Naive thymus-derived CD4-positive, alpha-beta T cell (primary cell): ENCODE data around the gene BTRC. TPM values are rescaled to one million over a fixed set of nuclear protein-coding genes. Genes with fewer than 3 reads are reported as not detected.

Experiments
- ATAC-seq: fragments of 150-1000 bp; cut with Tn5 transposase; 2 replicates; pipeline ENCODE4 v1.10.0; 2021; ENCODE audit warnings: mild to moderate bottlenecking, moderate library complexity
- CTCF ChIA-PET: fragments of 350-600 bp; sonication (Branson Sonifier 250); formaldehyde crosslinking; loops from one replicate; lab custom pipeline; 2021; ENCODE audit warnings: antibody characterized with exemption; lab: Charles Lee
- POLR2A ChIA-PET: fragments of 350-600 bp; sonication (Branson Sonifier 250); formaldehyde crosslinking; loops from one replicate; lab custom pipeline; 2021; ENCODE audit warnings: antibody characterized with exemption, inconsistent platforms; lab: Charles Lee
- DNase-seq, 9 donors: peaks; one replicate each; pipeline versions ENCODE4 v3.0.0 to v3.0.0-alpha.2; 2020 to 2022; ENCODE audit warnings: mixed read lengths in 1 of 9
- H3K27ac ChIP-seq: one replicate; pipeline ENCODE4 v1.7.0; 2013; ENCODE audit warnings: mild to moderate bottlenecking, low read depth, low read length, moderate library complexity
- H3K27me3 ChIP-seq, 2 donors: one replicate each; pipeline ENCODE4 v1.7.0; 2013; ENCODE audit warnings: low read length in 2 of 2, mild to moderate bottlenecking in 2 of 2, moderate library complexity in 2 of 2; ENCODE audit not compliant: control insufficient read depth in 2 of 2, insufficient read depth in 2 of 2
- H3K36me3 ChIP-seq, 3 experiments: 1 replicate in 2 of 3; 2 replicates in 1 of 3; pipeline ENCODE4 v1.7.0; 2013; ENCODE audit warnings: low read length in 3 of 3, mild to moderate bottlenecking in 3 of 3, moderate library complexity in 1 of 3; ENCODE audit not compliant: insufficient read depth in 3 of 3, control insufficient read depth in 2 of 3
- H3K4me1 ChIP-seq, 2 donors: one replicate each; pipeline ENCODE4 v1.7.0; 2013; ENCODE audit warnings: low read length in 2 of 2, mild to moderate bottlenecking in 2 of 2, moderate library complexity in 1 of 2; ENCODE audit not compliant: control insufficient read depth in 2 of 2, insufficient read depth in 2 of 2
- H3K4me3 ChIP-seq: 2 replicates; pipeline ENCODE4 v1.7.0; 2013; ENCODE audit warnings: mild to moderate bottlenecking, low read length
- H3K9me3 ChIP-seq, 3 experiments: 1 replicate in 2 of 3; 2 replicates in 1 of 3; pipeline ENCODE4 v1.7.0; 2013; ENCODE audit warnings: low read length in 3 of 3; ENCODE audit not compliant: control insufficient read depth in 2 of 3
- H3K27ac Mint-ChIP-seq, 9 donors: one replicate each; pipeline ENCODE4 v1.8.0; 2020 to 2022; ENCODE audit warnings: mixed read lengths in 9 of 9, mild to moderate bottlenecking in 8 of 9, moderate library complexity in 5 of 9, inconsistent platforms in 2 of 9
- H3K27me3 Mint-ChIP-seq, 5 donors: one replicate each; pipeline ENCODE4 v1.8.0; 2021 to 2022; ENCODE audit warnings: mixed read lengths in 5 of 5, mild to moderate bottlenecking in 1 of 5
- H3K36me3 Mint-ChIP-seq, 5 donors: one replicate each; pipeline ENCODE4 v1.8.0; 2020 to 2022; ENCODE audit warnings: mixed read lengths in 5 of 5, mild to moderate bottlenecking in 3 of 5, inconsistent platforms in 1 of 5
- H3K4me1 Mint-ChIP-seq, 7 donors: one replicate each; pipeline ENCODE4 v1.8.0; 2020 to 2022; ENCODE audit warnings: mixed read lengths in 7 of 7, mild to moderate bottlenecking in 3 of 7, inconsistent platforms in 1 of 7
- H3K4me3 Mint-ChIP-seq, 10 donors: one replicate each; pipeline ENCODE4 v1.8.0; 2020 to 2022; ENCODE audit warnings: mild to moderate bottlenecking in 10 of 10, mixed read lengths in 10 of 10, moderate library complexity in 6 of 10, inconsistent platforms in 2 of 10
- H3K9me3 Mint-ChIP-seq, 11 donors: one replicate each; pipeline ENCODE4 v1.8.0; 2020 to 2022; ENCODE audit warnings: mixed read lengths in 11 of 11, mild to moderate bottlenecking in 4 of 11, inconsistent platforms in 1 of 11, moderate library complexity in 1 of 11
- intact Hi-C, 2 donors: fragments of 100-400 bp; cut with micrococcal nuclease; formaldehyde crosslinking; loops; one replicate each; pipeline ENCODE4 v1.15.1; 2023
- polyA plus RNA-seq, 2 donors: library from polyadenylated mRNA; unstranded; fragments of 300-500 nt; fragmentation: Illumina TruSeq; gene quantifications; one replicate each; pipeline ENCODE4 v1.2.3, GENCODE V29; 2021
- total RNA-seq, 6 experiments: library from RNA in 5 of 6; stranded (reverse) in 5 of 6; gene quantifications; 1 replicate in 5 of 6; 2 replicates in 1 of 6; pipeline ENCODE4 v1.2.3 and lab custom pipeline; 2021 to 2026

BTRC gene
- total and polyA plus RNA-seq, 7 experiments from 2014 or later, result 12.8 to 26.1 (median 16.8) TPM

DNA sequence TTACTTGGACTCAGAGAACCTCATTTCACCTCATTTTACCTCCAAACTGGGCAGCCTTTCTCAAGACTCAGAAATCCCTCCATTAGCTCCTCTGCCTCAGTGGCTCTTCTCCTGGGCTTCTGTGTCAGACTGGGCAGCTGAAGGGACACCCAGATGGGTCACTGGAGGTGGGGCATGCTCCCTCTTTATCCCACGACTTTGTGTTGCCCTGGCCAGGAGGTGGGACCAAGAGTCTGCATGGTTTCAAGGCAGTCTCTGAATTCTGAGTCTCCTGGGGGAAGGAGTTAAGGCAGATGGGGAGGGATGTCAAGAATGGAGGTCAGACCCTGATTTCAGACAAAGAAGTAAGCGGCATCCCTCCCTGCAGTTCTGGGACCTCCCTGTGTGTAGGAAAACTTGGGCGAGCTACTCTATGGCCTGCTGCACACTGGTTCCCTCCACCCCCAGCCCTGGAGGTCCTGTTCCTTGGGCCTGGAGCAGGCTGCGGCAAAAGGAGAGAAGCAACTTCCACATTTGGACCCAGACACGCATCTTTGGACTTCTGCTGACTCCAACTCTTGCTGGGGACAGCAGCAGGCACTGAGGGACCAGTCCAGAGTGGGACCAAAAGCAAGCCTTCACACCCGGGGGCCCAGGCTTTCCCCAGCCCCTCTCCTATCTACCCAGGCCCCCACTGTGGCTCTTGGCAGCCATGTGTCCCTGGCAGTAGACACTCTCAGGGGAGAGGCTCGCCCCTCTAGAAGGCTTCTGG is 223.3 kb downstream of the BTRC start:
- peaks cover 0 to 2% (median 0%) of the 10 kb centered on the region in 11 donors for H3K9me3 Mint-ChIP-seq
- no peak for ATAC-seq
- no peak overlapping the region for H3K4me3 Mint-ChIP-seq
- H3K36me3 ChIP-seq, result peaks cover 0 to 56% (median 0%) of the 10 kb centered on the region in 3 experiments
- intact Hi-C loops, result no loop called here
- H3K27me3 Mint-ChIP-seq, result no peaks in the 10 kb centered on the region
- no peaks in the 10 kb centered on the region for H3K9me3 ChIP-seq
- CTCF ChIA-PET, result interaction anchor here (0.6 to 0.7 kb wide), 2 partner anchors 38 to 296 kb away, joined by 3 read pairs; no protein-coding TSS in a partner anchor
- no peak overlapping the region for H3K4me3 ChIP-seq
- POLR2A ChIA-PET, result interaction anchor here (1.0 kb wide), 1 partner anchor 11 kb away, joined by 3 read pairs; the partner anchor contains the start of genes DPCD and POLL
- no peak overlapping the region for H3K27ac ChIP-seq
- H3K4me1 Mint-ChIP-seq, result peaks cover 0 to 4% (median 0%) of the 10 kb centered on the region in 7 donors
- no peak overlapping the region for H3K27ac Mint-ChIP-seq
- H3K27me3 ChIP-seq, result no peaks in the 10 kb centered on the region
- H3K4me1 ChIP-seq, result no peaks in the 10 kb centered on the region
- H3K36me3 Mint-ChIP-seq, result peaks cover 0 to 13% (median 2%) of the 10 kb centered on the region in 5 donors
- no peak for DNase-seq

DNA sequence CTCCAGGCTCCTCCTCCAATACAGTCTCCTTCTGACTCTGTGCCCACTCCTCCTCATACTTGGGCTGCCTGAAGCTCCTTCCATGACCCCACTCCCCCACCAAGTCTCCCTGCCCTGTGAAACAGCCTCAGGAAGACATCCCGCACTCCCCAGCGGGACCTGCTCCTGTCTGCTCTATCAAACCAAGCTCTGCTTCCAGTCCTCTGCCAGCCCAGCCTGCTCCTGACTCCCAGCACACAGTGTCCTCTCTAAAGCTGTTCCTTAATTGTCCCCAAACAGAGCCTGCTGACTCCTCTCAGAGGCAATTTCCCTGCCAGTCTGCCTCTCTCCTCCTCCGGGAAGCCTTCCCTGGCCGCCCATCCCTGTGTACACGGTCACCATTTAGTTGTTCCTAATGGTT is 224.2 kb downstream of the BTRC start:
- H3K27ac Mint-ChIP-seq, result peak overlapping the region in 3 of 9 donors; percentile 18 to 43 (median 38)
- peaks cover 0 to 4% (median 0%) of the 10 kb centered on the region in 7 donors for H3K4me1 Mint-ChIP-seq
- Histone ChIP-seq H3K9me3 (no peaks in the 10 kb centered on the region), H3K27me3 (no peaks in the 10 kb centered on the region), H3K27ac (no peak overlapping the region), H3K4me1 (no peaks in the 10 kb centered on the region), H3K4me3 (no peak overlapping the region), H3K36me3 (peaks cover 0 to 65% (median 0%) of the 10 kb centered on the region in 3 experiments)
- ChIA-PET CTCF (interaction anchor here (0.6 to 0.7 kb wide), 2 partner anchors 39 to 297 kb away, joined by 3 read pairs; no protein-coding TSS in a partner anchor), POLR2A (interaction anchor here (1.0 kb wide), 1 partner anchor 10 kb away, joined by 3 read pairs; the partner anchor contains the start of genes DPCD and POLL)
- ATAC-seq (no peak), DNase-seq (no peak)
- intact Hi-C loops, result no loop called here
- H3K36me3 Mint-ChIP-seq, result peaks cover 0 to 10% (median 2%) of the 10 kb centered on the region in 5 donors
- no peak overlapping the region for H3K4me3 Mint-ChIP-seq
- no peaks in the 10 kb centered on the region for H3K27me3 Mint-ChIP-seq
- H3K9me3 Mint-ChIP-seq, result no peaks in the 10 kb centered on the region

DNA sequence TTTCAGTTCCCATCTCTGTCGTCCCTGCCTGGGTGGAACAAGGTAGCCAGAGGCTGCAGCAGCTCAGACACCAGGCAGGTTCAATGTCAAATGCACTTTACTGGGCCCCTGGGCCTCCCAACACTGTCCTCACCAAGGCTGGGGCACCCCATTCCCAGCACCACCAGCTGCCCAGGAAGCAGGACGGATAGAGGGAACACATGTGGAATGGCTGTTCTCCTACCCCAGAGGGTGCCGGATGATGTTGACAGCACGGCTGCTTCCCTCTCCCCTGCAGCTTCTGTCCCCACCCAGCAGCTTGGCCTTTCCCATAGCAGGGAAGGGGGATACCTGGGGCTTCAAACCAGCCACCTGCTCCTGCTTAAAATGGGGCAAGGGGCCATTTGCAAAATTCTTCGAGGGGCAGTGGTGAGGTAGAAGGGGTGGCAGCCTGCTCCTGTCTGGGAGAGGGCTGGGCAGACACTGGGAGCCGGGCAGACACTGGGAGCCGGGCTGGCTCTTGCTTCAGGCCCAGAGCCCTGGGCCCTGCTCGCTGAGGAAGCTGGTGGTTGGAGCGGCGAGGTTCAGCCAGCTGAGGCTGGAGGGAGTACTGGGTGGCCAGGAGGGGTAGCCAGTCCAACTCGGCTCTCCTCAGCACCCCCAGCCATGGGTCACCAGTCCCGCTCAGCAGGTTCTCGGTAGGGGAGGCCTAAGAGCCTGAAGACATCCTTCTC is 225.0 kb downstream of the BTRC start:
- H3K4me3 ChIP-seq, result no peak overlapping the region
- peaks cover 0 to 6% (median 0%) of the 10 kb centered on the region in 7 donors for H3K4me1 Mint-ChIP-seq
- ChIA-PET CTCF (no interaction called here), POLR2A (no interaction called here)
- peaks cover 0 to 16% (median 2%) of the 10 kb centered on the region in 5 donors for H3K36me3 Mint-ChIP-seq
- ATAC-seq (no peak), DNase-seq (no peak)
- no peaks in the 10 kb centered on the region for H3K27me3 Mint-ChIP-seq
- H3K36me3 ChIP-seq, result peaks cover 0 to 73% (median 0%) of the 10 kb centered on the region in 3 experiments
- H3K27ac ChIP-seq, result no peak overlapping the region
- intact Hi-C loops, result no loop called here
- H3K4me3 Mint-ChIP-seq, result no peak overlapping the region
- H3K4me1 ChIP-seq, result no peaks in the 10 kb centered on the region
- H3K9me3 Mint-ChIP-seq, result no peaks in the 10 kb centered on the region
- H3K9me3 ChIP-seq, result no peaks in the 10 kb centered on the region
- no peak overlapping the region for H3K27ac Mint-ChIP-seq
- H3K27me3 ChIP-seq, result no peaks in the 10 kb centered on the region

DNA sequence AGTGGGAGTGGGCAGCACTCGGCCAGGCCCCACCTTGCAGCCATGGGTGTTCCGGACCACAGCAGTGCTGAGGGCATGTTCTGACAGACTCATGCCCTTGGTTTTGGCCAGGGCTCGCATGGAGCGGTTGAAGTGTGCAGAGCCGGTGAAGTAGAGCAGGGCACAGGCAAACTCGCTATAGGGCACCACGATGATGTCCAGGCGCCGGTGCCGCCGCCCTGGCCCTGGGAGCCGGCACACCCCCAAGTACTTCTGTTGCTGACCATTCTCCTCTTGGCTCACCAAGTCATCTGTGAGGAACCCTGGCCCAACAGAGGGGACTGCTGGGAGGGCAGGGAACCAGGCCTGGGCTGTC is 225.5 kb downstream of the BTRC start:
- H3K27ac ChIP-seq, result no peak overlapping the region
- intact Hi-C loops, result no loop called here
- no peak overlapping the region for H3K4me3 ChIP-seq
- DNase-seq (no peak), ATAC-seq (no peak)
- Mint-ChIP-seq H3K9me3 (no peaks in the 10 kb centered on the region), H3K27ac (no peak overlapping the region), H3K36me3 (peaks cover 0 to 19% (median 3%) of the 10 kb centered on the region in 5 donors), H3K4me1 (peaks cover 0 to 9% (median 3%) of the 10 kb centered on the region in 7 donors), H3K27me3 (no peaks in the 10 kb centered on the region), H3K4me3 (no peak overlapping the region)
- no peaks in the 10 kb centered on the region for H3K4me1 ChIP-seq
- ChIA-PET CTCF (interaction anchor here (2.8 kb wide), 1 partner anchor 8 kb away, joined by 14 read pairs; no protein-coding TSS in a partner anchor), POLR2A (interaction anchor here (1.7 kb wide), 1 partner anchor 226 kb away, joined by 3 read pairs; the partner anchor contains the start of gene BTRC)
- H3K36me3 ChIP-seq, result peaks cover 0 to 74% (median 0%) of the 10 kb centered on the region in 3 experiments
- H3K9me3 ChIP-seq, result no peaks in the 10 kb centered on the region
- H3K27me3 ChIP-seq, result no peaks in the 10 kb centered on the region

DNA sequence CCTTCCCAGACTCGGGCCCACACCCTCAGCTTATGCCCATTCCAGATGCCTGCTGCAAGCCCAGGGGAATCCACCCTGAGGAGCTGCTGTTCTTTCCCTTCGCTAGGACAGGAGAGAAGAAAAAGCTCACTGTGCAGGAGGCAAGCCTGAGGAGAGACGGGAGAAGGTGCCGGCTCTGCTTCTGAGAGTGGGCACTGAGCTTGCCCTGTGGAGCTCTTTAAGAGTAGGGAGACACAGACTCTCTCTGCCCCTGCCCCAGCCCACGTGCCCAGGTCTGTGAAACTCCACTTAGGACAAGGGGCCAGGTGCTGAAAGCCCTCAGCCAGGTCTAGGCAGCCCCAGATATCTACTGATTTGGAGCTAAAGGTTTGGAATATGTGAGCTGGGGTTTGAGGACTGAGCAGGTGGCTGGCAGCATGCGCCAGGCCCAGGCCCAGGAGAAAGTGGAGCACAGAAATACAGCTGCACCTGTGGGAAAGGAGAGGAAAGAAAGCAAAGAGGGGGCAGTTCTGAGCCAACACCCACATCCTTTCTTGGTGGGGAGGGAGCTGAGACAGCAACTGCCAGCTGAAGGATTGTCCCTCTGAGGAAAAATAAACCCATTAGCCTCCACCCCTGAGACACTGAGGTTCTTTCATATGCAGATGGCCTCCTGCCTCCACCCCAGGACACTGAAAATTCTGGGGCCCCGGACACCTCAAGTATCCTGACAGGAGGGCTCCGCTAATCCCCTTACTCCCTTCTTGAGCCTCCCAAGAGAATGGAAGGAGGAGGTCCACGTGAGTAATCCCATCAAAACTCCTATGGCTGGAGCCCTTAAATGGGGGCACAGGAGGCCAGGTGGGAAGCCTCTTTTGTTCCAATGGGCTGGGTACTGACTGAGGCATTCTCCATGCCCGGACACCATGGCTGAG is 226.8 kb downstream of the BTRC start:
- POLR2A ChIA-PET, result interaction anchor here (1.7 kb wide), 1 partner anchor 227 kb away, joined by 3 read pairs; the partner anchor contains the start of gene BTRC
- Mint-ChIP-seq H3K27ac (peak overlapping the region in 2 of 9 donors; percentile 22 to 41), H3K4me1 (peaks cover 0 to 11% (median 8%) of the 10 kb centered on the region in 7 donors)

More for the DNA sequence above, 226.8 kb downstream of the BTRC start:
- DNase-seq, result no peak
- Mint-ChIP-seq H3K9me3 (no peaks in the 10 kb centered on the region), H3K36me3 (peaks cover 0 to 26% (median 3%) of the 10 kb centered on the region in 5 donors), H3K27me3 (no peaks in the 10 kb centered on the region), H3K4me3 (no peak overlapping the region)
- Histone ChIP-seq H3K4me3 (no peak overlapping the region), H3K27me3 (no peaks in the 10 kb centered on the region), H3K9me3 (no peaks in the 10 kb centered on the region), H3K27ac (no peak overlapping the region), H3K36me3 (peaks cover 0 to 83% (median 0%) of the 10 kb centered on the region in 3 experiments), H3K4me1 (no peaks in the 10 kb centered on the region)
- no peak for ATAC-seq
- CTCF ChIA-PET, result interaction anchor here (0.6 to 2.8 kb wide), 3 partner anchors 9 to 368 kb away, joined by 3 to 14 read pairs (median 3); no protein-coding TSS in a partner anchor
- intact Hi-C loops, result no loop called here
